CMK (cell line): ENCODE measurements around the gene NDST1.

Experiments used
- DNase-seq: peaks from one replicate; pipeline ENCODE4 v3.0.0-alpha.2; 2010; ENCODE audit warnings: low read depth

Gene NDST1

GRCh38 chr5:150489360-150490295 lies 18.3 kb upstream of the NDST1 start:
- DNase-seq, result no peak

- no peak for DNase-seq
Observed at GRCh38 chr5:150490296-150490669, 17.6 kb upstream of the NDST1 start.

GRCh38 chr5:150490754-150491153 lies 17.2 kb upstream of the NDST1 start:
- no peak for DNase-seq

- no peak for DNase-seq
Observed at GRCh38 chr5:150491876-150492275, 16.1 kb upstream of the NDST1 start.

GRCh38 chr5:150492621-150493020 lies 15.3 kb upstream of the NDST1 start:
- DNase-seq, result no peak

- DNase-seq, result no peak
Observed at GRCh38 chr5:150496098-150496497, 11.8 kb upstream of the NDST1 start.

- DNase-seq, result no peak
Observed at GRCh38 chr5:150496534-150496933, 11.4 kb upstream of the NDST1 start.

GRCh38 chr5:150497274-150497988 lies 10.5 kb upstream of the NDST1 start:
- no peak for DNase-seq

GRCh38 chr5:150497989-150498317 lies 10.0 kb upstream of the NDST1 start:
- DNase-seq, result no peak

- no peak for DNase-seq
Observed at GRCh38 chr5:150498501-150498900, 9.4 kb upstream of the NDST1 start.

GRCh38 chr5:150498971-150499370 lies 9.0 kb upstream of the NDST1 start:
- DNase-seq, result no peak

- no peak for DNase-seq
Observed at GRCh38 chr5:150499437-150499956, 8.4 kb upstream of the NDST1 start.

GRCh38 chr5:150500328-150500841 lies 7.5 kb upstream of the NDST1 start:
- DNase-seq, result no peak

GRCh38 chr5:150500905-150501304 lies 7.0 kb upstream of the NDST1 start:
- DNase-seq, result no peak

GRCh38 chr5:150502106-150502505 lies 5.8 kb upstream of the NDST1 start:
- no peak for DNase-seq

- no peak for DNase-seq
Observed at GRCh38 chr5:150502847-150503246, 5.1 kb upstream of the NDST1 start.

GRCh38 chr5:150503386-150503785 lies 4.5 kb upstream of the NDST1 start:
- no peak for DNase-seq

- DNase-seq, result no peak
Observed at GRCh38 chr5:150503977-150504620, 3.8 kb upstream of the NDST1 start.

- no peak for DNase-seq
Observed at GRCh38 chr5:150505041-150505511, 2.9 kb upstream of the NDST1 start.

GRCh38 chr5:150505816-150506215 lies 2.1 kb upstream of the NDST1 start:
- DNase-seq, result no peak

GRCh38 chr5:150506571-150507473 lies 1.1 kb upstream of the NDST1 start:
- no peak for DNase-seq
